GM18511 (cell line): ENCODE measurements around the gene PLOD1.

Experiments used
- ATAC-seq: cut with Tn5 transposase; IDR thresholded peaks from one replicate; pipeline ENCODE4 v1.9.1; 2021; ENCODE audit warnings: mild to moderate bottlenecking, moderate library complexity; ENCODE audit not compliant: unreplicated experiment

The PLOD1 gene

GRCh38 chr1:11977625-11978024 is 43.1 kb downstream of the PLOD1 start:
- ATAC-seq, result no peak

DNA sequence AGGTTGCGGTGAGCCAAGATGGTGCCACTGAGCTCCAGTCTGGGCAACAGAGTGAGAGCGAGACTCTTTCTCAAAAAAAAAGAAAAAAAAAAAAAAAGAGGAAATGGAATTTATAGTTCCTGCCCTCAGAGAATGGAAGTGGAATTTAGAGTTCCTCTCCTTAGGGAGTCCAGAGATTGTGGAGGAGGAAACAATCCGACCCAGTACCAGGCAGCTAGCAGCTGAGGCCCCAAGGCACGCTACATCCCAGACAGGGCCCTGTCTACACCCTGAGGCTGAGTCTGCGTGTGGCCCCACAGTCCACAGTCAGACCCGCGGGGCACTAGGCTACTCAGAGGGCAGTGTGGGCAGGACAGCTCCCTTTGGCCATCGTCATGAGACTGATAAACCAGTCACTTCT is 43.8 kb downstream of the PLOD1 start:
- no peak for ATAC-seq

GRCh38 chr1:11979028-11979850 is 44.7 kb downstream of the PLOD1 start:
- no peak for ATAC-seq

GRCh38 chr1:11979851-11980675 is 45.5 kb downstream of the PLOD1 start, which contains the start of gene MFN2:
TSS of gene MFN2 (plus strand) at chr1:11980444. CDS start at chr1:11989169, 8,725 bp downstream.
- ATAC-seq, result peak; percentile 92

DNA sequence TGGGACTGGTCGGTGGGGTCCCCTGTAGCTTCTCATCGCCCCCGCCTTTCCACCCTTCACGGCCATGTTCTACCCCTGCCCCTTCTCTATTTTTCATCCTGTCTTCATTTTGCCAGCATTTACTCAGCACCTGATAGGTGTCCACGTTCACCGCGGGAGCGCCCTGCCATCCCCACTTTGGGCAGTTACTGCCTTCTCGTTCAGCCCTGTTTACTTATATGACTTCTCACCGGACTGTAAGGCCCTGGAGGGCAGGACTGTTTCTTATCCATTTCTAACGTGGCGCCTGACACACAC is 46.1 kb downstream of the PLOD1 start:
- ATAC-seq, result no peak

DNA sequence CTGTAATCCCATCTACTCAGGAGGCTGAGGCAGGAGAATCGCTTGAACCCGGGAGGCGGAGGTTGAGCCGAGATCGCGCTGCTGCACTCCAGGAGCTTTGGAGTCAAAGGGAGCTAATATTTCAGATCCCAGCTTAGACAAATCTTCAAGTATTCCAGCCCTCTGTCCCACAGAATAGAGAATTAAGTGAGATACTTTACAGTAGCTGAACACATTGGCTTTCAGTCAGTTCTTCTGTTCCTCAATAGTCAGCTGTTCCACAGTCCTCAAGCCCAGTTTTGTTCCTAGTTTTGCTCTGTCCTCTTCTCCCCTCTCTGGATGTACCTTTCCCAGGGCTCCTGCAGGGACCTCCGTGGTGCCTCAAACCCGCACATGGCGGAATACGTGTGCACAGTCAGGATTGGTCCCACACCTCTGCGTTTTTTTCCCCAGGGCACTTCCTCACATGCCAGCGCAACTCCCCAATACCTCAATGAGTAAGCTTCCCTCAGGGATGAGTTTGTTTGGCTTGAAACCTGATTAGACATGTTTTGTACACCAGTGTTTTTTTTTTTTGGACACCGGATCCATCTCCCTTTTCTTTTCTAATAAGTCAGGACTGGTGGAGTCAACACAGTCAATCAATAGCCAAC is 47.0 kb downstream of the PLOD1 start:
- no peak for ATAC-seq

GRCh38 chr1:11982010-11982392 is 47.5 kb downstream of the PLOD1 start:
- no peak for ATAC-seq

DNA sequence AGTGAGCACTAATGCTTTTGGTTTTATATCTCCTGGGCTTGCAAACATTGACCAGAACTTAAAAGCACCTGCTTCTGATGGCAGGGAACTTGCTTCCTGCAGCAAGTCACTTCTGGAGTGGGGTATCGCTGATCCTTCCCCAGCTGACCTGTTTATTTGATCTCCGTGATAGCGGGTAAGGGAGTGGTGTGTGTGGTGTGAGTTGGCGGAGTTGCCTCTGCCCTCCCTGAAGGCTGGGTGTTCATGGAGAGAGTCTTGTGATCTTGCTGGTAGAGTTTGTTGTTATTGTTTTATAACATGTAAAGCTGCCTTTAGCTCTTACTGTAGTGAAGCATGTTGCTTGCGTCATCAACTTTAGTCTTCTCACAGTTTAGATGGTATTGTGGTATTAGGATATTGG is 49.6 kb downstream of the PLOD1 start:
- ATAC-seq, result no peak

- no peak for ATAC-seq
Measured at GRCh38 chr1:11984576-11984975, 50.1 kb downstream of the PLOD1 start.

DNA sequence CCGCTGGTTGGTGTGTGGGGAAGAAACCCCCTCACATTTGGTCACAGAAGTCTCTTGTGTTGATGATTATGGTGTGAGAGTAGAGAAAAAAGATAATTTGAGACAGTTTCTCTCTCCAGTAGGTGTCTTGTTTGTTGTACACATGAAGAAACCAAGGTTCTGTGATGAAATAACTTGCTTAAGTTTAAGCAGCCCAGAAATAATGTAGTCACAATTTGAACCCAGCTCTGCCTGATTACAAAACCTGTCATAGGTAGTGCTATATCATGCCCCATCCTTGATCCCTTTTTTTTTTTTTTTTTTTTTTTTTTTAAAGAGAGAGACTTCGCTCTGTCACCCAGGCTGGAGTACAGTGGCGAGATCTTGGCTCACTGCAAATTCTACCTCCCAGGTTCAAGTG is 50.7 kb downstream of the PLOD1 start:
- no peak for ATAC-seq

- ATAC-seq, result no peak
Measured at GRCh38 chr1:11985851-11986250, 51.3 kb downstream of the PLOD1 start.

DNA sequence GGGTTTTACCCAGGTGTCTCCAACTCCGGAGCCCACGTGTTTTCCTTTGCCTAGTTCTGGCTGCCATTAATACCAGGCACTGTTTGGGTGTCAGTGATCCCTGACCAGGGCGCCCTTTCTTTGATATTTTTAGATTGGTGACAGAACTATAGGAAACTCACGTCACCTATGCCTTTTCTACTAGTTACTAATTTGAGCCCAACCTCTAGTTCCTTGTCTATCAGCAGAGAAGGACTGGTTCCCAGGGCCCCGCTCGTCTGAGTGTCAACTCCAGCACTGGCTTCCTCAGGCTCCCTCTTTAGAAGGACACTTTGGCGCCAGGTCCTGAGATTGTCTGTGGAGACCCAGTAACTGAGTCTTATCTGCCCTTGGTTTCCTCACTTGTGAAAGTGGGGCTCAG is 55.2 kb downstream of the PLOD1 start:
- no peak for ATAC-seq

DNA sequence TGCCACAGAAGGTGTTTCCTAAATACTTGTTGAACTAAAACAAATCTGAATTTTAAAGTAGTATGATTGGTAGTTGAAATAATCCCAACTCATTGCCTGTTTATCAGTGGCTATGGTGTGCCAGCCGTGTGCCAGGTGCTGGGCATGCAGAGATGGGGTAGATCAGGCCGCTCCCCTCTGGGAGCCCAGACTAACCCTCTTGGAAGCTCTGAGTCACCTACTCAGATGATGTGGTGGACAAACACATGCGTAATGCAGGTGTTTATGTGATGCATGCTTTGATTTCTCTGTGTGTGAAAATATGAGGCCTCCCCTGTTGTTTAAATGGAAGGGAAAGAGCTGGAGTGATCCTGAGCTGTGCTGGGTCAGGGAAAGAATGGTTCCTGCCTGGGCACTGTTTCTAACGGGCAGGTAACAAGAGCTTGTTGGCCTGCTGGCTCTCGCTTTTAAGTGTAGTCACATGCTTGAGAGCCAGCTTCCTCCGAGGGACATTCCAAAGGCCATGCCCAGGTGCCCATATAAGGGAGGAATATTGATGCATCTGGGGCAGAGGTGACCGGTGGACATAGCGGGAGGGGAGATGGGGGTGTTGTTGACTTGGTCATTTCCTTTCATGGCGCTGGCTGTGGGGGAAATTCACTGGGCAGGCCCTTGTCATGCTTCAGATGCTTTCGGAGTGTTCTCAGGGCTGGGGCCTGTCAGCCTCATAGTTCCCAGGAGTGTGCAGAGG is 56.0 kb downstream of the PLOD1 start:
- no peak for ATAC-seq

DNA sequence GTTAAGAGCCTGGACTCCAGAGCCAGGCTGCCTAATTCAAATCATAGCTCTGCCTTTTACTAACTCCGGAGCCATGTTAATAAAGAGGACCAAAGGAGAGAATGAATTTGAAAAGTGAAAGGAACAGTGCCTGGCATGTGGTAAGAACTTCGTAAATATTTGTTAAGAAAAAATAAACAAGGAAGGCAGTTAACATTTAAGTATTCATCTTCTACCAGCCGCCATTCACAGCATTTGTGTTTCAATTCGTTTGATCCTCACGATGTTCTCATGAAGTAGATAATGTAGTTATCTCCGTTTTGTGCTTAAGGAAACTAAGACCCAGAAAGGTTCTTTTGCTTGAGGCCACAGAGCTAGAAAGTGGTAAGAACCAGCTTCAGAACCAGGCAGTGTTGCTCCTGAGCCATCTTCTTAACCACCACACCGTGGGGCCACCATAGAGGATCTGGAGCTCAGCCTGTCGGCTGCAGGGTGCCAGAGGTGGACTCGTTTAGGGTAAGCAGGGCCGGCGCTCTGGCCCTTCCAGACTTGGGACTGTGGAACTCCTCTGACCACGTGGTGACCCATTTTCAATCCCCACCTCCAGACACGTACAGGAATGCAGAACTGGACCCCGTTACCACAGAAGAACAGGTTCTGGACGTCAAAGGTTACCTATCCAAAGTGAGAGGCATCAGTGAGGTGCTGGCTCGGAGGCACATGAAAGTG is 57.6 kb downstream of the PLOD1 start:
- no peak for ATAC-seq

DNA sequence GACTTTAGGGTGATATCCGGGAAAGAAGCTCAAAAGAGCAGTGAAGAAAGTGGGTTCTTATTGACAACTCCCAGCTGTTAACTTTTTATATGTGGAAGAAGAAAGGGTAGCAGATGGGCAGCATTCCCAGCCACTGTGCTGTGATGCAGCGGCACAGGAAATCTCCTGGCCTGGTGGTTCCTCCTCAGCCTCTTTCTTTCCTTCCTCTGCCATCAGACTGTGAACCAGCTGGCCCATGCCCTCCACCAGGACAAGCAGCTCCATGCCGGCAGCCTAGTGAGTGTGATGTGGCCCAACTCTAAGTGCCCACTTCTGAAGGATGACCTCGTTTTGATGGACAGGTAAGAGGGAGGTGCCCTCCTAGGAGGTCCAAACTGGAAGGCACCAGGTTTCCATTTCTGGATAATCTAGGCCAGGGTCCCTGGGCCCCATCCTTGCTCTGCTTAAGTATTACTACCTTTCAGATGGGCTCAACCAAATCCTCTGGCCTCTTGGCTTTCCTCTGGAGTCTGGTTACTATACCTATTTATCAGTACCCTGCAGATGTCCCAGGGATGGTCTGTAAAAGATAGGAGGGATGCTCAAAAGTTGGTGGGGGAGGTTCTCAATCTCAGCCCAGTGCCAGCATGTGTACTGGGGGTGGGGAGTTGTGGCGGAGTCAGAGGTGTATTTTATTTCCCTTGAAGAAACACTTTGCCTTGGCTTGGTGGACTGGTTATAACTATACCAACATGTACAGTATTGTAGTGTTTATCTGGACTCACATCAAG is 62.7 kb downstream of the PLOD1 start:
- ATAC-seq, result no peak

DNA sequence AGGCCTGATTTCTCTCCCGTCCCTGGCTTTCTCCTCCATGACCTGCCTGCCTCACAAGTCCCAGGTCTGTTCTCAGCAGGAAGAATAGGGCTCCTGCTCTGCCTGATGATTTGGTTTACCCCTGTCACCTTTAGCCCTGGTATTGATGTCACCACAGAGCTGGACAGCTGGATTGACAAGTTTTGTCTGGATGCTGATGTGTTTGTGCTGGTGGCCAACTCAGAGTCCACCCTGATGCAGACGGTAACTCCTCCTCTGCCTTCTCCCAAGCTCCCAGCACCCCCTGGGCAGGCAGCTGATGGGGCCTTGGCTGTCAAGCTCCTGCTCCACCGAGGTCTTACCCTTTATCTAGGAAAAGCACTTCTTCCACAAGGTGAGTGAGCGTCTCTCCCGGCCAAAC is 64.1 kb downstream of the PLOD1 start:
- no peak for ATAC-seq

GRCh38 chr1:11999236-11999635 is 64.7 kb downstream of the PLOD1 start:
- no peak for ATAC-seq

GRCh38 chr1:12001249-12001917 is 66.9 kb downstream of the PLOD1 start:
- ATAC-seq, result no peak

- no peak for ATAC-seq
Measured at GRCh38 chr1:12001996-12002493, 67.5 kb downstream of the PLOD1 start.
